Right atrium auricular region (tissue), 2 donors: ENCODE results near the gene MRPL50. TPM values are rescaled to one million over a fixed set of nuclear protein-coding genes. Genes with fewer than 3 reads are reported as not detected.

Experiments used
- DNase-seq: peaks from one replicate; pipeline ENCODE4 v3.0.0-alpha.2; 2019; ENCODE audit warnings: low spot score
- H3K27ac ChIP-seq, 2 donors: fragments of 200-600 bp; sonication (generic); 1 replicate in 1 of 2; 2 replicates in 1 of 2; pipeline ENCODE4 v1.5.1; 2016 to 2019
- H3K27me3 ChIP-seq, 2 donors: fragments of 200-600 bp; sonication (generic); one replicate each; pipeline versions ENCODE4 v1.5.1 to v1.6.0; 2017 to 2019
- H3K36me3 ChIP-seq: fragments of 200-600 bp; sonication (generic); one replicate; pipeline ENCODE4 v1.5.1; 2016
- H3K4me1 ChIP-seq, 2 donors: fragments of 200-600 bp; sonication (generic); one replicate each; pipeline versions ENCODE4 v1.5.1 to v1.6.0; 2017 to 2019
- H3K4me3 ChIP-seq, 2 donors: fragments of 200-600 bp; sonication (generic); 1 replicate in 1 of 2; 2 replicates in 1 of 2; pipeline ENCODE4 v1.5.1; 2017 to 2019; ENCODE audit warnings: mild to moderate bottlenecking in 1 of 2, moderate library complexity in 1 of 2
- H3K9me3 ChIP-seq, 2 donors: fragments of 200-600 bp; sonication (generic); one replicate each; pipeline ENCODE4 v1.5.1; 2019
- total RNA-seq, 2 donors: library from RNA; depleted of rRNA; stranded (reverse); fragments of >200 nt; gene quantifications; one replicate each; pipeline ENCODE4 v1.1.0, GENCODE V29; 2016
- TF ChIP-seq, protein P1 (sequence below), 2 donors: fragments of 200-600 bp; sonication (generic); IDR thresholded peaks; one replicate each; pipeline ENCODE4 v1.5.1; 2019; ENCODE audit warnings: antibody characterized with exemption in 2 of 2

Gene MRPL50
- total RNA-seq = 10 to 100 TPM; 12.5 to 14.8 TPM

DNA sequence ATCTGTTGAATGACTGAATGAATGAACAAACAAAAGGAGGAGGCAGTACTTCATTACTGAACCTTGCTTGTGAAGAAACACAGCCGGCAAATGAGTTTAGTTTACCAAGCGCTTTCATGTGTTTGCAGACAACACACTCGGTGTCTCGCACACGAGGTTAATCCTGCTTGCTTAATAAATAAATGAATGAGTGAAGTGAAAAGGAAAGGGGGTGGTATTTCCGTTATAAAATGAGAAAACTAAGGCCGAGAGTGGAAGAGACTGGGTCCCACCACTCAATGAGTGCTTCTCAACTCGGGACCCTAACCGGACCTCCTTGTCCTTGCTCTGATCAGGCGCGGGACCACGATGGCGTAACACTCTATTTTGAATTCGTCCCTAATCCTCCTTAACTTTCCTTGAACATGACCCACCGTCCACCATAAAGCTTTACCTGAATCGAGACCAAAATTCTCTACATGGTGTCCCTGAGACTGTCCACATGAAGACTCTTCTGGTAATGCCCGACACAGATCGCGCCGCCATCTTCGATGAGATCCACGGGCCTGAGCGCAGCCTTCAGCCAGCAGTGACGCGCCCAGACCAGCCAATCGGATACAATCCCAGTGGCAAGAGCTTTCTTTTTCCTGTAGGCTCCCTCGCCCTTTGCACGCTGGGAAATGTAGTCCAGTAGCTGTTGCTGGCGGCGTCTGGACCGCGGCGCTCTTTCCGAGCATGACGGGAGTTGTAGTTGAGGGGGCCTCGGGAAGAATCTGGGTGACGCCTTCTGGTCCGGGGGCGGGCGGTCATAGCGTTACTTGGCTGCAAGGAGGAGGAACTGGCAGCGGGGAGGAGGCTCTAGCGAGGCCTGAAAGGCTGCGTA, at the start of gene MRPL50, which contains the start of gene ZNF189:
Gene MRPL50, minus strand, starts transcription at position 551 of the 862 bp plus-strand sequence. Its CDS starts 26 bp downstream, at position 525.
Gene ZNF189, plus strand, starts transcription at position 784 of the 862 bp plus-strand sequence. CDS start 306 bp downstream, outside the sequence.
- H3K4me3 ChIP-seq = peak within 1 kb of the TSS; percentile 75 to 84
- peaks cover 32% of the 10 kb centered on the region for H3K36me3 ChIP-seq
- H3K27me3 ChIP-seq = no peaks in the 10 kb centered on the region
- peaks cover 0 to 40% of the 10 kb centered on the region in 2 donors for H3K4me1 ChIP-seq
- peak; percentile 99 for DNase-seq
- H3K27ac ChIP-seq = peak within 1 kb of the TSS; percentile 87 to 92
- H3K9me3 ChIP-seq = peaks cover 3 to 16% of the 10 kb centered on the region in 2 donors
- TF ChIP-seq, protein P1, sequence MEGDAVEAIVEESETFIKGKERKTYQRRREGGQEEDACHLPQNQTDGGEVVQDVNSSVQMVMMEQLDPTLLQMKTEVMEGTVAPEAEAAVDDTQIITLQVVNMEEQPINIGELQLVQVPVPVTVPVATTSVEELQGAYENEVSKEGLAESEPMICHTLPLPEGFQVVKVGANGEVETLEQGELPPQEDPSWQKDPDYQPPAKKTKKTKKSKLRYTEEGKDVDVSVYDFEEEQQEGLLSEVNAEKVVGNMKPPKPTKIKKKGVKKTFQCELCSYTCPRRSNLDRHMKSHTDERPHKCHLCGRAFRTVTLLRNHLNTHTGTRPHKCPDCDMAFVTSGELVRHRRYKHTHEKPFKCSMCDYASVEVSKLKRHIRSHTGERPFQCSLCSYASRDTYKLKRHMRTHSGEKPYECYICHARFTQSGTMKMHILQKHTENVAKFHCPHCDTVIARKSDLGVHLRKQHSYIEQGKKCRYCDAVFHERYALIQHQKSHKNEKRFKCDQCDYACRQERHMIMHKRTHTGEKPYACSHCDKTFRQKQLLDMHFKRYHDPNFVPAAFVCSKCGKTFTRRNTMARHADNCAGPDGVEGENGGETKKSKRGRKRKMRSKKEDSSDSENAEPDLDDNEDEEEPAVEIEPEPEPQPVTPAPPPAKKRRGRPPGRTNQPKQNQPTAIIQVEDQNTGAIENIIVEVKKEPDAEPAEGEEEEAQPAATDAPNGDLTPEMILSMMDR (IDR thresholded peaks at IDR 0.05) = no peak

DNA sequence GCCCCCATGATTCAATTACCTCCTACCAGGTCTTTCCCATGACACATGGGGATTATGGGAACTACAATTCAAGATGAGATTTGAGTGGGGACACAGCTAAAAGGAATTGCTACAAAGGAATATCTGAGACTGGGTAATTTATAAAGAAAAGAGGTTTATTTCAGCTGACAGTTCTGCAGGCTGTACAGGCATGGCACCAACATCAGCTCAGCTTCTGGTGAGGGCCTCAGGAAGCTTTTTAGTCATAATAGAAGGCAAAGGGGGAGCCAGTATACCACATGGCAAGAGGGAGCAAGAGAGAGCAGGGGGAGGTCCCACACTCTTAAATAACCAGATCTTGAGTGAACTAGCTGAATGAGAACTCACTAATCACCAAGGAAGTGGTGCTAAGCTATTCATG, 48.3 kb upstream of the MRPL50 start:
- Histone ChIP-seq H3K9me3 (no peaks in the 10 kb centered on the region), H3K4me1 (peaks cover 0 to 15% of the 10 kb centered on the region in 2 donors), H3K36me3 (no peaks in the 10 kb centered on the region), H3K27ac (no peak overlapping the region), H3K4me3 (no peak overlapping the region), H3K27me3 (no peaks in the 10 kb centered on the region)
- TF ChIP-seq, protein P1 (IDR thresholded peaks at IDR 0.05) = no peak
- no peak for DNase-seq

DNA sequence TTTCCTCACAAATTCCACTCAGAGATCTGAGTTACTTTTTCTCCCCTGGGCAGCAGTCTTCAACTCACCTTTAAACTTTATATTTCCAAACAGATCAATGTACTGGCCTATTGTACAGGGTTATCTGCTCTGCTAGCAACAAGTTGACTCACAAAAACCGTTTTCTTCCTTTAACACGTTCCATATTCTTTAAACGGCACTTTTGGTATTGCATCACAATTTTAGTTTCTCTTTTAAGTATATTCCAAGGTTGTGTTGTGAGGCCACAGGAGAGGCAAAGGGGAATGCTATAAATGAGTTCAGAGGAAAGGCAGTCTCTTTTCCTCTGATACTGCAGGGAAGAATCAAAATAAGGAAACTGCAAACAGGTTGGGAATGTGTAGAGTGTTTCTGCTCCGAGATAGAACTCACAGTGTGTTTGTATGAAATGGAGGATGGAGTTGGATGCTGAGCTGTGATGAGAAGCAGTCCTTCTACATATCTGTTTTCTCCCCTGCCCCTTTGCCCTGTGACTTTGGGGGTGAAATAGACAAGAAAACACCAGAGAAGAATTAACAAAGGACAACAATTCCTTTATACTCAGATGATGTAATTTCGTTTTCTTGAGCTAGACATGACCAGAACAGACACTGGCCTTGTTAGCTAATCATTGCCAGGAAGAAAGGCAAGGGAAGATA, 47.1 kb upstream of the MRPL50 start:
- TF ChIP-seq, protein P1 (IDR thresholded peaks at IDR 0.05) = no peak
- Histone ChIP-seq H3K27ac (peak overlapping the region in 1 of 2 donors; percentile 78), H3K4me1 (peaks cover 0 to 15% of the 10 kb centered on the region in 2 donors), H3K4me3 (no peak overlapping the region), H3K36me3 (no peaks in the 10 kb centered on the region), H3K27me3 (no peaks in the 10 kb centered on the region), H3K9me3 (no peaks in the 10 kb centered on the region)
- DNase-seq = no peak

DNA sequence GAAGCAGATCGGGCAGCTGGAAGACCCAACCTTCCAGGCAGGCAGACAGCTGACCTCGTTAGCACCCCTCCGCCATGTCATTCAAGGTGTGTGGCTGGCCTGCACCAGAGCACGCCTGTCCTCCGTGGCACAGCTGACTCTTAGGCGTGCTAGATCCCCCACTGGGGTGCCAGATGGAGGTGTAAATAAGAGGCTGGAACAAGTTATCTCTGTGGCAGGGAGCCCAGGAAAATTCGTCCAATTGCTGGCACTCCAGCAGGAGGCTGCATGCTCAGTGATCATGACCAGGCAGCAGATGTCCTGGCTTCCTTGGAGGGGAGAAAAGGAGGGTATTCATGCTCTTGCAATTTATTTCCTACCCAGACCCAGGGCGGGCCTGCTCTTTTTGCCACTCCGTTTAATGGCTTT, 45.0 kb upstream of the MRPL50 start:
- peak overlapping the region; percentile 72 to 78 for H3K27ac ChIP-seq
- no peaks in the 10 kb centered on the region for H3K36me3 ChIP-seq

DNA sequence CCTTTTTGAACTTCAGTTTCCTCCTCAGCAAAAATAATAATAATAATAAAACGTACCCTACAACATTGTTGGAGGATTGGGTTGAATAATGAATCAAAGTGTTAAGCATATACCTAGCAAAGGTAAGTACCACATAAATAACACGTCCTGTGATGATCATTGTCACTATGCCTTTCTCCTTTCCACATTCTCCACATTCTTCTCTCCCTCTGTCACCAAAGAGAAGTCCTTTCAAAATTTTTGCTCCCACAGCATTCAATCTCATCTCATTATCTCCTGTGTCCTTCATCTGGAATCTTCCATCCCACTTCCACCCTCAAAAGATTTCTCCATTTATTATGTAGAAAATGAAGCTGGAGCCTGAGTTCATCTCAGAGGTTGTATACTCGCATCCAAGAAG, 44.3 kb upstream of the MRPL50 start:
- DNase-seq = no peak
- TF ChIP-seq, protein P1 (IDR thresholded peaks at IDR 0.05) = no peak
- H3K4me1 ChIP-seq = peaks cover 0 to 8% of the 10 kb centered on the region in 2 donors
- H3K36me3 ChIP-seq = no peaks in the 10 kb centered on the region
- H3K27ac ChIP-seq = peak overlapping the region; percentile 72 to 78
- H3K27me3 ChIP-seq = no peaks in the 10 kb centered on the region
- H3K4me3 ChIP-seq = no peak overlapping the region
- H3K9me3 ChIP-seq = no peaks in the 10 kb centered on the region

More for the DNA sequence above, 45.0 kb upstream of the MRPL50 start:
- peak; percentile 70 for DNase-seq
- Histone ChIP-seq H3K9me3 (no peaks in the 10 kb centered on the region), H3K4me1 (peaks cover 0 to 9% of the 10 kb centered on the region in 2 donors), H3K4me3 (no peak overlapping the region), H3K27me3 (no peaks in the 10 kb centered on the region)
- TF ChIP-seq, protein P1 (IDR thresholded peaks at IDR 0.05) = no peak
